Measurements from ENCODE around the gene SLC37A1. TPM values are rescaled to one million over a fixed set of nuclear protein-coding genes. Genes with fewer than 3 reads are reported as not detected.

SLC37A1 gene
- total and polyA plus RNA-seq, 8 donors = 4.7 to 14.3 (median 7.9) TPM

DNA sequence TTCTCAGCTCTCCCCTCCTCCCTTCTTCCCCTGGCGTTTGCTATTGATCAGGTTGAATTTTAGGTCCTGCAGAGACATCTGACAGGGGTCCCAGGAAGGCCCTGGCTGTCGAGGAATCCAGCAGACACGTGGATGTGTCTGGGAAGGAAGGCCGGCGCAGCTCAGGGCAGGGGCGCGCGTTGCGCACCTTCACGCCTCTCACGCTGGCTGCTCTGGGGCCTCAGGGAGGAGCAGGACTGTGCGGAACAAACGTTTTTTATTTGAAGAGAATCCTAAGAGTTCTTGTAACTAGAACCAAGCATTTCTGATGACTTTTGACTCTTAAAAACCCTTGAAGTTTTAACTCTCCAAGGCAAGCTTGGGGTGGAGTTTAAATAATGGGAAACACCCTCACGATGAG is 54.2 kb downstream of the SLC37A1 start:
- Histone ChIP-seq H3K4me3 (no peak overlapping the region), H3K9me3 (no peaks in the 10 kb centered on the region), H3K36me3 (peaks cover 0 to 14% (median 0%) of the 10 kb centered on the region in 3 donors), H3K4me1 (no peaks in the 10 kb centered on the region), H3K27me3 (no peaks in the 10 kb centered on the region), H3K27ac (no peak overlapping the region)
- ATAC-seq (no peak), FAIRE-seq (no peak), DNase-seq (peak in 2 of 6 donors; percentile 32 to 44)
- 85 to 89% methylated on average over 14 of the region's 14 CpGs for WGBS, 2 donors
- intact Hi-C loops (cut with DNase I) = no loop called here
- no peak for TF ChIP-seq CTCF (IDR thresholded peaks at IDR 0.05)

GRCh38 chr21:42568376-42568775 is 54.7 kb downstream of the SLC37A1 start:
- ATAC-seq (no peak), FAIRE-seq (no peak), DNase-seq (peak in 2 of 6 donors; percentile 13 to 18)
- no peaks in the 10 kb centered on the region for H3K27me3 ChIP-seq
- H3K4me3 ChIP-seq = no peak overlapping the region
- H3K36me3 ChIP-seq = peaks cover 0 to 14% (median 0%) of the 10 kb centered on the region in 3 donors
- WGBS, 2 donors = 95 to 97% methylated on average over 19 of the region's 19 CpGs
- H3K27ac ChIP-seq = no peak overlapping the region
- intact Hi-C loops (cut with DNase I) = no loop called here
- TF ChIP-seq CTCF (IDR thresholded peaks at IDR 0.05) = no peak
- H3K4me1 ChIP-seq = no peaks in the 10 kb centered on the region
- no peaks in the 10 kb centered on the region for H3K9me3 ChIP-seq

- no peaks in the 10 kb centered on the region for H3K27me3 ChIP-seq
- FAIRE-seq = no peak
- H3K27ac ChIP-seq = no peak overlapping the region
- intact Hi-C loops (cut with DNase I) = no loop called here
- no peak for ATAC-seq
- peak in 3 of 6 donors; percentile 41 to 54 (median 41) for DNase-seq
- H3K4me3 ChIP-seq = no peak overlapping the region
- no peaks in the 10 kb centered on the region for H3K4me1 ChIP-seq
- no peaks in the 10 kb centered on the region for H3K9me3 ChIP-seq
- peaks cover 0 to 14% (median 0%) of the 10 kb centered on the region in 3 donors for H3K36me3 ChIP-seq
- WGBS, 2 donors = 90 to 95% methylated on average over 34 to 35 of the region's 35 CpGs
- no peak for TF ChIP-seq CTCF (IDR thresholded peaks at IDR 0.05)
Observed at GRCh38 chr21:42568866-42569731, 55.4 kb downstream of the SLC37A1 start.

GRCh38 chr21:42569732-42570301 is 56.2 kb downstream of the SLC37A1 start:
- H3K9me3 ChIP-seq = no peaks in the 10 kb centered on the region
- DNase-seq (peak in 2 of 6 donors; percentile 40 to 41), FAIRE-seq (no peak), ATAC-seq (no peak)
- H3K4me3 ChIP-seq = no peak overlapping the region
- intact Hi-C loops (cut with DNase I) = no loop called here
- no peak for TF ChIP-seq CTCF (IDR thresholded peaks at IDR 0.05)
- 89 to 94% methylated on average over 31 of the region's 31 CpGs for WGBS, 2 donors
- no peaks in the 10 kb centered on the region for H3K27me3 ChIP-seq
- no peaks in the 10 kb centered on the region for H3K4me1 ChIP-seq
- no peak overlapping the region for H3K27ac ChIP-seq
- H3K36me3 ChIP-seq = peaks cover 0 to 16% (median 0%) of the 10 kb centered on the region in 3 donors
